Gastroesophageal sphincter (tissue), 3 donors: ENCODE measurements around the gene ATP5MC3.

Experiments
- CTCF ChIP-seq, 4 experiments: fragments of 200-600 bp in 2 of 4; fragments of 450-650 bp in 2 of 4; sonication (generic) in 1 of 4; IDR thresholded peaks; one replicate each; pipeline ENCODE4 v1.5.1; 2017 to 2019; ENCODE audit warnings: antibody characterized with exemption in 4 of 4, mild to moderate bottlenecking in 2 of 4, moderate library complexity in 2 of 4
- EP300 ChIP-seq: sonication (generic); formaldehyde crosslinking; IDR thresholded peaks from one replicate; pipeline ENCODE4 v1.6.1; 2017; ENCODE audit warnings: antibody characterized with exemption, mild to moderate bottlenecking
- POLR2A ChIP-seq, 2 donors: fragments of 450-650 bp; IDR thresholded peaks; one replicate each; pipeline ENCODE4 v1.6.1; 2017; ENCODE audit warnings: antibody characterized with exemption in 2 of 2, mild to moderate bottlenecking in 2 of 2, moderate library complexity in 1 of 2
- POLR2AphosphoS5 ChIP-seq: sonication (generic); formaldehyde crosslinking; IDR thresholded peaks from one replicate; pipeline ENCODE4 v1.6.1; 2017; ENCODE audit warnings: antibody characterized with exemption

DNA sequence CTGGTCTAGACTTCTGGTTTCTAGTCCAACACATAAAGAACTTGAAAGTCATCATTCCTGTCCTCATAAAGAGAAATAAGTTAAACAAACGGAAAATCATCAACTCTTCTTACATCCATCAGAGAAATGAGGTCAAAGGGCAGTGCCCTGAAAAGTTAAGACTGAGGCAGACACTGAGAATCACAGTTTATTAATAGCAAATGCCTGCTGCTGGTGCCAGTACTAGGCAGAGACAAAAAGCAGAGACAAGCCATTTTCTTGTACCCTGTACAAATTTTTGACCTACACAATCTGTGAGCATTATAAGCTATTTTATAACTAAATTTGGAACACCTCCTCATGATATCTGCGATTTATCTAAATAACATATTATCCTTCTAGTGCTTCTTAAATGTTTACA, 50.3 kb downstream of the ATP5MC3 start:
- no peak for TF ChIP-seq CTCF (IDR thresholded peaks at IDR 0.05)
- TF ChIP-seq EP300, result no peak
- TF ChIP-seq POLR2A (IDR thresholded peaks at IDR 0.05), result no peak
- TF ChIP-seq POLR2AphosphoS5, result no peak
